NCI-H128 (cell line): Measurements from ENCODE around the gene DESI2.

ENCODE experiments used
- DNase-seq: peaks from one replicate; lab custom pipeline; 2025; ENCODE audit not compliant: unreplicated experiment; lab: John Stamatoyannopoulos, UW

DESI2 gene

DNA sequence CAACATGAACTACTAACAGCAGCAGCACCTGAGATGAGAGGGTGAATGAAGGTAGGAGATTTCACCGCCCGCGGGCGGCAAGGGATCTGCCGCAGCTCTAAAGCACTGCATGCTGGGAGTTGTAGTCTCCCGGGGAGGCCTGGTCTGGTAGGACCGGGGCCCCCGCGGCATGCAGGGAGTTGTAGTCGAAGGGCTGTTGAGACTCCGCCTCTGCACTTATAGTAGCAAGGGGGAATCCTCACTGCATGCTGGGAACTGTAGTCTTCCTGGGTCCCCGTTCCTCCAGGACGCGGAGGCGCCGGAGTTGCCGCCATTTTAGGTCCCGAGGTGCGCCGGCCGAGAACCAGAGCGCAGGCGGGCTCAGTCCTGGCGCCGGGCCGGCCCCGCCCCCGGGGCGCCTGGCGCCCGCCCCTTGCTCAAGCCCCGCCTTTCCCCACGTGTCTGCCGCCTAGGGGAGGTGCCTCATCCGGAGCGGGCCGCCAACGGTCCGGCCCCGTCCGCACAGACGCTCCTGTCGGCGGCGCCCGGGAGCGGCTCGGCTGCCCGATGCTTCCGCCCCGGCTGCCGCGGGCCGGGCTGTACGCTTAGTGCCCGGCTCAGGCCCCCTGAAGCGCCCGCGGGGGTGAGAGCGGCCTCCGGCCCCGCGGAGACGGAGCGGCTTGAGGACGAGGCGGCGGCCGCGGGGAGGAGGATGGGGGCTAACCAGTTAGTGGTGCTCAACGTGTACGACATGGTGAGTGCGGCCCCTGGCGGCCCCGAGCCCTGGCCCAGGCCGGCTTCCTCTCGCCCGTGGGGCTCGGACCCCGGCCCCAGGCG lies at the start of gene DESI2:
Gene DESI2, plus strand, starts transcription at position 504 of the 816 bp plus-strand sequence. Its CDS starts 188 bp downstream, at position 692.
- DNase-seq, result peak; percentile 98

DNA sequence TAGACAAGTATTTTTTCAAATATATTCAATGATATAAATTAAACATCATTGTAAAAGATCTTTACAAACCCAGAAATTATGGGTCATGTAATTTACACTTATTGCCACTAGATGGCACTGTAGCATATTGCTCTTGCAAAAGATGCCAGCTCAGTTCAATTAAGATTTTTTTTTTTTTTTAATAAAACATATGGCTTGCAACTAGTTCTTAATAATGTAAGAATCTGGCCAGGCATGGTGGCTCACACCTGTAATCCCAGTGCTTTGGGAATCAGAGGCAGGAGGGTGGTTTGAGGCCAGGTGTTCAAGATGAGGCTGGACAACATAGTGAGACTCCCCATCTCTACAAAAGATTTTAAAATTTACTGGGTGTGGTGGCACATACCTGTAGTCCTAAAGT lies 49.4 kb upstream of the DESI2 start:
- peak; percentile 12 for DNase-seq

DNA sequence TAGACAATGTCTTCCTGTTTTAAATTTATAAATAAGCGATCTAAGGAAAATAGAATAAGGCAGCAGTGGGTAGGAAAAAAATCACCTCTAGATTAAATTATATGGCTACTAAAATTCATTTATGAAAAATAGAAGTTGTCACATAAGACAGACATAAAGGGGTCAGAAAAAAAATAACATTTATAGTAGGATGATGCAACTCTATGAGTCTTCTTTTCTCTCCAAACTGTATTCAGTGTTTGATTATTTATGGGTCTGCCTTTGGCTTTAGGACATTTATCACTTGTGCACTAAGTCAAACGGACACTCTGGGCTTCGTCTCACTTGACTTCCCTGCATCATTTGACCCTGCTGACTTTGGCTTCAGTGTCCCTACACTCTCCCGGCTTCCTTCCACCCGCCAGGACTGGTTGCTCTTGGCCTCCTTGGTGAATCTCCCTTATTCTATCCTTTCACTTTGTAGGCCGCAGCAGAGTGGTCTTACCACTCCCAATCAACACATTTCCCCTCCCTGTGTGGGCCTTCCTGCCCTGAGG lies 47.0 kb upstream of the DESI2 start:
- no peak for DNase-seq

DNA sequence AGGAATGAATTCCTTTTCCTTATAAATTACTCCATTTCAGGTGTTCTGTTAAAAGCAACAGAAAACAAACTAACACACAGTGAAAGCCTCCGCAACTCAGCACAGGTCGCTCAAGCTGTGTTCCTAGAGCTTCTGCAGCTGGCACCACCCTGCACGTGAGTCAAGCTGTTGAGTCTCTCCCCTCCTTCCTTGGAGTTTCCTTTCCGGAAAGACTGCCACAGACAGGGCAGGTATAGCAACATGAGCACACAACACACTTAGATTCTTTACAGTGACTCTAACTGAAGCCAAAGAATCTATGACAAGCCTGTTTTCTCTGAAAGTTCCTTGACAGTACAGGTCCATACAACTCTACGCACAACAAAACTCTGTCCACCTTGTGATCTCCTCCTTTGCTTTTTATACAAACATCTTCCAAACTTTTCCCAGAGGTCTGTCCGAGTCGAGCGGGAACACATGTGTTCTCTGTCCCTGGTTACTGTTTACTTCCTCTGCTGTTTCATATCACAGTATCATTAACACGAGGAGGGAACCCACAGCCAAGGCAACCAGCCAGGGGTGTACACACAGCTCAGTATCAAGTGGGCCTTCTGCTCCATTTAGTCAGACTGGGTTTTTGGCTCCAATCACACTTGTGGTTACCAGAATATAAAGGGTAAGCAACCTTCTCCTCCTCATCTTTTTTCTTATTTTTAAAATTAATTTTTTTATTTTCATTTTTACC lies 38.7 kb upstream of the DESI2 start:
- no peak for DNase-seq

DNA sequence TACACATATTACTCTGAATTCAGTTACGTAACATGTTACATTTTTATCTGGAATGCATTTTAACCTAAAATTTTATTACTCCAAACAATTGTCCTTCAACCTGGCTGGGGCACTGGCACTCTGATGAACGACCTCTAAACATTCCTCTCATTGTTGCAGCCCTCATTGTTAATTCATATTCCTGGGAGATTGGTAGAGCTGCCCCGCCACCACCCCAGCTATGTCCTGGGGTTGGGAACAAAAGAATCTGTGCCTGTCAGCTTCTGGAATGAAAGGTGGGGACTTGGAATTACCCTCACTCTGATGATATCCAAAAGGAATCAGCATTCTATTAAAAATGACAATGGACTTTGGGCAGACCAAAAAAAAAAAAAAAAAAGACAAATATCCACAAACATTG lies 38.0 kb upstream of the DESI2 start:
- DNase-seq, result no peak

DNA sequence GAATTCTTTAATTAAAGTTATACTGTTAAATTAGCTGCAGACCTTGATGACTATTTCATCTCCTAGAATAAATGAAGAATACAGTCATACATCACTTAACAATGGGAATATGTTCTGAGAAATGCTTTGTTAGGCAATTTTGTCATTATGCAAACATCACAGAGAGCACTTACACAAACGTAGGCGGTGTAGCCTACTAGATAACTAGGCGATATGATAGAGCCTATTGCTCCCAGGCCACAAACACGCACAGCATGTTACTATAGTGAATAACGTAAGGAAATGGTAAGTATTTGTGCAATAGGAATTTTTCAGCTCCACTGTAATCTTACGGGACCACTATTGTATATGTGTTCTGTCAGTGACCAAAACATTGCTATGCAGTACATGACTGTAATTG lies 37.6 kb upstream of the DESI2 start:
- DNase-seq, result no peak

DNA sequence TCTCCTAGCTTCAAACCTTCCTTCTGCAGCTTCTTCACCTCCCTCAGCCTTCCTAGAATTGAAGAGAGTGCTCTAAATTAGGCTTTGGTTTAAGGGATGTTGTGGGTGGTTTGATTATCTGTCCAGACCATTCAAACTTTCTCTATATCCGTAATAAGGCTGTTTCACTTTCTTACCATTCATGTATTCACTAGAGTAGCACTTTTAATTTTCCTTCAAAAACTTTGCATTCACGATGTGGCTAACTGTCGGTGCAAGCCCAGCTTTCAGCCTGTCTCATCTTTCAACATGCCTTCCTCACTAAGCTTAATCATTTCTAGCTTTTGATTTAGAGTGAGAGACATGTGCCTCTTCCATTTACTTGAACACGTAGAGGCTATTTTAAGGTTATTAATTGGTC lies 26.2 kb upstream of the DESI2 start:
- no peak for DNase-seq

DNA sequence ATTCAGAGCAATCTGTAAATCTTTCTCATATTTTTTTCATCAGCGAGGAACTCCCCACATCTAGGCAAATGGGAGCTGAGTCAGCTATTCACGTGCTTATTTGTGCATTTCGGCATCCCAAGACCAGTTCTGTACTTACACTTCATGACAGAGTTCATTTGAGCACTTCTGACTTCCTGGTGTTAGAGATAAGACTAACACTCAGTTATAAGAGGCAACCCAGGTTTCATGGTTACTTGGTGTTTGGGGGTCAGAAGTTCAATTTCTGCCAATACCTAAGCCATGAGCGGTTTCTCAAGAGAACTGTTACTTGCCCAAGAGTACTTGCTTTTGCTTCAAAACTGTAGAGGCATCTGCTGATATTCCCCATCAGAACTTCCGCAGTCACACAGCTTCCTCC lies 24.1 kb upstream of the DESI2 start:
- no peak for DNase-seq

DNA sequence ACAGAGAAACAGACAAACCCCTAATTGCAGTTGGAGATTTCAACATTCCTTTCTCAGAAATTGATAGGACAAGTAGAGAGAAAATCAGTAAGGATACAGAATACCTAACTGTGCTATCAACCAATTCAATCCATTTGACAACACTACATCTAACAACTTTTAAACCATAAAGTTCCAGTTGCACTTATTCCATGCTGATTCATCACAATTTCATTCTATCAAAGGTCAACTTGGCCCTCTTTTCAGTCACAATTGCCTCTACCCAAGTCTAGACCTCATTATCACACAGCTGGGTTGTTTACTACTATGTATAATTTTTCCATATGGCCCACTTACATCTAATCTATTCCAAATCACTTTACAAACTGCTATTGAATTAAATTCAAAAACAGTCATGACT lies 19.8 kb upstream of the DESI2 start:
- no peak for DNase-seq

DNA sequence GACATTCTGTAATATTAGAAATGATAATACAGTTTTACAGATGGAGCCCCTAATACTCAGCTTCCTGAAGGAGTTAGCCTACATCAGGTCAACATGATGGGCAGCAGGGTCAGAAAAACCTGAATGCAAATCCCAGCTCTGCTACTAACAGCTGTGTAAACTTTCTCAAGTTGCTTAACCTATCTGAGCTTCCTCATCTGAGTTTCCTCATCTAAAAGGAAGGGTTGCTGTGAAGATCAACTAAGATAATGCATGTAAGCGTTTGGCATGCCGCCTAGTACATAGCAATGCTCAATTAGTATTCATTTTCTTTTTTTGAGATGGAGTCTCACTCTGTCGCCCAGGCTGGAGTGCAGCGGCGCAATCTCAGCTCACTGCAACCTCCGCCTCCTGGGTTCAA lies 18.4 kb upstream of the DESI2 start:
- no peak for DNase-seq

DNA sequence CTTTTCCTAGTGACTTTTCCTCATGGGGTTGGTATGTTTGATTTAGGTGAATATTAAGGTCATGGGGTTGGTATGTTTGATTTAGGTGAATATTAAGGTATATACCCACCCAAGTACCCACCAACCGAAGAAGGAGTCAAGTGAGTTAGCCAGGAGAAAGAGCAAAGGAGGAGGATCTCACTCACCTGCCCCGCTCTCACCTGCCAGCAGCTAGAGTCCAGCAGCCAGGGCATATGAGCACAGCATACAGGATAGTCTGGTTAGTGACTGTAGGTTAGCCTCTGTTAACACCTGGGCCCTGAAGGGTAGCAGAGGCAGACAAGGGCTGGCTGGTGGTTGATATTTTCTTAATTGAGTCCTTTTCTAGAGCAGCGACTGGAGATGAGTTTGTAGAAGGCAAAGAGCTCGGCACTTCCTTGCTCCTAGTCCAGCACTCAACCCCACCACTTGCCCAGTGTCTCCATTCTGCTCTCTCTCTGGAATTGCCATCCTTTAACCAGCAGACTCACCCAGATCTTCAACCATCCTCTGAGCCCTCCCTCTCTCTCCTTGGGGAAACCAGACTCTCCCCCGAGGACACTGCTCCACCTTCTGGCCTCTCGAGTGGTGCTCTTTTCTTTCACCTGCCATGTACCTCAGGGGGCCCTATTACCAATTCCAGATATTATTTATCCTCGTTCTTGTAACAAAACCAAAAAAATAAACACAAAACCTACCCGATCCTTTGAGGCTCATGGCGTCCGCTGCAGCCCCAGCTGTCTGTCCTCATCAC lies 16.3 kb upstream of the DESI2 start:
- no peak for DNase-seq

DNA sequence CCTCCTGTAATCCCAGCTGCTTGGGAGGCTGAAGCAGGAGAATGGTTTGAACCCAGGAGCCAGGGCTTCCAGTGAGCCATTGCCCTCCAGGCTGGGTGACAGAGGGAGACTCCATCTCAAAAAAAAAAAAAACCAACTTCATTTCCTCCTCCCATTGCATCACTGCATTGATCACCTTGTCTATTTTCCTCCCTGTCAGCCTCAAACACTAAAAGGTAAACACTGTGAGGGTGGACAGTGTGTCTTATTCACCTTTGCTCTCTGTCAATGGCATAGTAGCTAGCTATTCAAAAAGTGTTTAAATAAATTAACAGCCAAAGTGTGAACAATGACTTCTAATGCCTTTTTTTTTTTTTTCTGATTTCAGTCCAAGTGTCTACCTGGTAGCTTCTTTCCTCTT lies 13.4 kb upstream of the DESI2 start:
- no peak for DNase-seq

DNA sequence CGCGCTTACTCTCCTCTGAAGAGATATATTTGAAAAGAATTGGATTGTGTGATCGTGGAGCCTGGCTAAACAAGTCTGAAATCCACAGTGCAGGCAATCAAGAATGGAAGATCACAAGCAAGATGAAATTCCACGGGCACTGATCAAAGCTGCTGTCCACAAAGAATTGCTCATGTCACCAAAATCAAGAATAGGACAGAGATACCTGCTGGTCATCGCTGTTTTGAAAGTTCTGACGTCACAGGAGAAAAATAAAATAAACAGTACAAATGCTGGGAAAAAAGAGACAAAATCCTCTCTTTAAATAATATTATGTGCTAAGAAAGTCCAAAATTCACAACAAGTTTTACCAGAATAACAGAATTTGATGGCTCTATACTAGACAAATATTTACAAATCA lies 12.0 kb upstream of the DESI2 start:
- no peak for DNase-seq

DNA sequence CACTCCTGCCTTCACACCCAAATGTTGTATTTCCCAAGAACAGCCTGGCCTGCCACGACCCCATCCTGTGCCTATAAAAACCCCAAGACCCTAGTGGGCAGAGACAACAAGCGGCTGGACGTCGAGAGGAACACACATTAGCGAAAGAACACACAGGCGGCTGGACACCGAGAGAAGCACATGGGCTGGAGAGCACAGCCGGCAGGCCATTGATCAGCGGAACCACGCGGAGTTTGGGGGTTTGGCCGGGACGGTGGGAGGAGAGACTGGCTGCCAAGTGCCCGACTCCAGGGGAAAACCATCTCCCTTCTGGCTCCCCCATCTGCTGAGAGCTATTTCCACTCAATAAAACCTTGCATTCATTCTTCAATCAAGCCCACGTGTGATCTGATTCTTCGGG lies 10.4 kb upstream of the DESI2 start:
- DNase-seq, result no peak

DNA sequence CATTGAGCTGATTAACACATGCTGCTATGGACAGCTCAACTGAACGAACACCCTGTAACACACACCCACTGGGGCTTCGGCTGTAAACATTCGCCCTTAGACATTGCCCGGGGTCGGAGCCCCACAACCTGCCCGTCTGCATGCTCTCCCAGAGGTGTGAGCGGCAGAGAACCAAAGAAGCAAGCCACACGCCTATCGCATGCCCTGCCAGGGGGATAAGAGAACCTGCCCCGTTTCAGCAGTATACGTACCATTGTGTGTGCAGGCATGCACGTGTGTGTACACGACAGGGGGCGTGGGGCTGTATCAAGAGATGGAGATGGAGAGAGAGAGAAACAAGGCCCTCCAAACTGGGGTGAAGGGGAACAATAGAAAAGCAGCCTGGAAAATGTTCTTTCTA lies 9.9 kb upstream of the DESI2 start:
- DNase-seq, result no peak

DNA sequence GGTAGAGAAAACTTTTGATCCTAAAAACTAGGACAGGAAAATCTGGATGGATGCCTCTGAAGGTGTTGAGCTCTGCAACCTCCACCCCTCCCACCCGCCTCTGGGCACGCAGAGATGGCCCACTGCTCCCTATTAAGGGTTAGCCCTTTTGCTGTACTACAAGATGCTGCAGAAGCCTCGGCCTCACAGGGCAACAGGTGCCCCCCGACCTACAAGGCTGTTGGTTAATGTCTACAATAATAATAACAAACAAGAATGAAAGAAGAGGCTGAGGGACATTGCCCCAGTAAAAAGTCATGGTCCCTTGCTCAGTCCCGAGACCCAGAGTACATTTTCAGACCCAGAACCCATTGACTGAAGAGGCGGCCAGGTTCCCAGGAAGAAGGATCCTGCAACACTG lies 7.5 kb upstream of the DESI2 start:
- DNase-seq, result no peak

DNA sequence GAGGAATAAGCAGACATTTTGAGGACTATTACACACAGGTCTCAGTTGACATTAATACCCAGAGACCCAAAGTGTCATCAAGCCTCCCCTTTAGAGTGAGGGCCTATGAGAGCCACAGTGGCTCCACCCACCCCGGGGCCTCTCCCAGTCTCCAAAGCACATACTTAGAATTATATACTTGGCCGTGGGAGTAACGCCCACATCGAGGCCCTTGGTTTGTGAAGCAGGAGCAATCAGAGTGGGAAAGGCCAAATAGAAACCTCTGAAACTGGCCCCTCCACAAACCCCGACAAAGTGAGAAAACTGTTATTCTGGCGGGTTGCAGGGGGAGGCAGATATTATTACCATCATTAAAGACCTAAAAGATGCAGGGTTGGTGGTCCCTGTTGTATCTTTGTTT lies 7.0 kb upstream of the DESI2 start:
- DNase-seq, result no peak

DNA sequence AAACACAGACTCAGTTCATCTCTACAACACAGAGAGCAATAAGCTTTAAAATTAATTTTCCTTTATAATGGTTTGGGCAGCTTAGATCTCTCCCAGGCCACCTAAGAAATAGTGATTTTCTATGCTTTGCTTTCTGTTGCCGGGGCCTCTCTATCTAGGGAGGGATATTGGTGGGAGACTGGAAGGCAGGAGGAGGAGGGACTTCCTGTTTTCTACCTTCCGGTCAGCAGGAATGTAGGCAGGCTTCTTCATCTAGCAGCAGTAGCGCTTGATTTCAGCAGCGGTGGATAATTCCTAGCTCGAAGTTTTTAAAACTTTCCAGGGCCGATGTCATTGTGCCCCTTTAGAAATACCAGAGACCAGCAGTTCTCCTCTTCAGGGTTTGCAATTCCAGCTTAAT lies 5.1 kb upstream of the DESI2 start:
- no peak for DNase-seq

DNA sequence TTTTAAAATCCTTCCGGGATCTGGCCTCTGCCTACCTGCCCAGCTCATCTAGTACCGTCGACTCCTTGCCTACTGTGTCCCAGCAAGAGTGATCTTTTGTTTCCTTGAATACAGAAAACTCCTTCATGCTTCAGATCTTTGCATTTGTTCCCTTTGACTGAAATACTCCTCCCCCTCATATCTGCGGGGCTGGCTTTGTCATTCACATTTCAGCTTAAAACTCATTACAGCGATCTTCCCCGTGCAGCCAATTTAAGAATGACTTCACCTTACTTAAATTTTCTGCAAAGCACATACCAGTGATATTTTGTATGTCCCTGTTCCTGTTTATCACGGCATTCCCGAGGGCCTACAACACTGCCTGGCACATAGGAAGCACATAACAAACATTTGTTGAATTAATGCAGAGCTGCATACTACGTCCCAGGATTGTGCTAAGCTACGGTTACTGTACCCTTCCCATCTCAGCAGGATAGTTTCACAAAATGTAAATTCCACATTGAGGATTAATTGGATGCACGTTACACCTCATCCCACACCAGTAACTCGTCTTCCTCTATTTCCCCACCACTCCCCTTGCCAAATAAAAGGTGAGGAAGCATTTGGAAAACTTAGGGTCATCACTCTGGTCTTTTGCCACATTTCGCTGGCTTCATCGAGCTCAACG lies 837 bp upstream of the DESI2 start:
- DNase-seq, result no peak

DNA sequence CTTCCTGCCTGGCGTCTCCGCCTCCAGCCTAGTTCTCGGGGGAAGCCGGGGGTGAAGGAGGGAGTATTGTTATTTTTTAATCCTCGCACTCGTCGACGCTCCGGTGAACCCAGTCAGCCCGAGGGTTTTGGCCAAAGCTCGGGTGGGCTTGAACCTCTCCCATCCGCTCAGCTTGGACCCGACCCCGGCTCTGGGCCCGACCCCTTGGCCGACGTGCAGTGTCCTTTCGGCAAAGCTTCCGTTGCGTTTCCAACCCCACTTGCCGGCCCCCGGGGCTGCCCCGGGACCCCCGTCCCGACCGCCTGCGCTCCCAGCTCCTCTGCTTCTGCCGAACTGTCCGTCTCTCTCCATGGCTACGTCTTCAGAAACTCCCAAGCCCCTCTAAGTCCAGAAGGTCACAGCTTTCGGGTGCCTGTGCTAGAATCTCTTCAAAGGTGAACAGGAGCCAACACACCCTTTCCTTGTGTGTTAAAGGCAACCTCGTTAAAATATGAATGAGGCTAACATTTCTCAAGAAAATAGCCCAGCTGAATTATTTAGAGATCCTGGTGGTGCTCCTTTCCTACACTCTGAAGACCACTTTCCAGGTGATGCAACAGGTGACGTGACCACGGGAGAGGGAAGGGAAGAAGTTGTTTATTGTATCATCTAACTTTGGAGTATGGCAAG lies 647 bp downstream of the DESI2 start:
- no peak for DNase-seq
